ENCODE data around the gene METAP1. TPM values are rescaled to one million over a fixed set of nuclear protein-coding genes. Genes with fewer than 3 reads are reported as not detected.

The METAP1 gene
- total RNA-seq, 1 experiment from 2014 or later = 63.5 TPM

GRCh38 chr4:98946359-98946758 is 49.2 kb upstream of the METAP1 start:
- Mint-ChIP-seq H3K27ac (no peak overlapping the region), H3K36me3 (ENCODE audit: insufficient read depth in 1 of 3, low read depth in 3 of 3) (no peaks in the 10 kb centered on the region), H3K4me3 (no peak overlapping the region), H3K4me1 (no peaks in the 10 kb centered on the region), H3K9me3 (no peaks in the 10 kb centered on the region), H3K27me3 (ENCODE audit: low read depth) (no peaks in the 10 kb centered on the region; the same call in 1 of the 2 replicates)
- H4K91ac ChIP-seq (ENCODE audit: insufficient read length, low read depth, low read length) = no peak overlapping the region
- no peaks in the 10 kb centered on the region for H4K20me1 ChIP-seq (ENCODE audit: control insufficient read depth, insufficient read depth, insufficient read length)
- H4K8ac ChIP-seq (replicated peaks; ENCODE audit: insufficient read length, low read depth, low read length) = no peak overlapping the region
- no peak overlapping the region for H2BK15ac ChIP-seq (ENCODE audit: low read depth, low read length)
- no peak overlapping the region for H3T11ph ChIP-seq (ENCODE audit: low read length)
- no peak overlapping the region for H3K27ac ChIP-seq (ENCODE audit: insufficient read length, low read depth, low read length)
- no peak overlapping the region for H3K56ac ChIP-seq (ENCODE audit: insufficient read length, low read depth, low read length)
- H3K23me2 ChIP-seq (ENCODE audit: insufficient read length, low read depth, low read length, poor library complexity, severe bottlenecking) = no peaks in the 10 kb centered on the region
- no peak overlapping the region for H3K14ac ChIP-seq (ENCODE audit: insufficient read depth, low read length)
- H2AK5ac ChIP-seq (ENCODE audit: insufficient read length, low read length) = no peak overlapping the region
- H2BK5ac ChIP-seq (ENCODE audit: insufficient read length, low read length) = no peak overlapping the region
- no peak overlapping the region for H2AFZ ChIP-seq (ENCODE audit: low read length)
- no peak for DNase-seq
- H3K9me3 ChIP-seq (ENCODE audit: control insufficient read depth, low read depth, low read length) = no peaks in the 10 kb centered on the region
- WGBS (ENCODE audit: extremely low coverage, insufficient read length, low lambda C conversion rate) = no CpG with 5 or more reads among the region's 1 CpG
- no peak overlapping the region for H3K4ac ChIP-seq (ENCODE audit: low read depth, low read length)
- no peak overlapping the region for H3K23ac ChIP-seq (ENCODE audit: insufficient read length, low read depth, low read length)
- H3K18ac ChIP-seq (ENCODE audit: insufficient read length, low read depth, low read length) = no peak overlapping the region
- no peak overlapping the region for H2BK120ac ChIP-seq (ENCODE audit: low read depth, low read length, poor library complexity, severe bottlenecking)
- no peak overlapping the region for H3K9ac ChIP-seq (ENCODE audit: extremely low read depth, insufficient read length, low read length)
- no peaks in the 10 kb centered on the region for H3K4me1 ChIP-seq (ENCODE audit: insufficient read depth, low read length)
- TF ChIP-seq CTCF (conservative IDR thresholded peaks at IDR 0.05) = no peak
- no peaks in the 10 kb centered on the region for H3K27me3 ChIP-seq (ENCODE audit: insufficient read depth, low read length)
- H3K79me2 ChIP-seq (ENCODE audit: insufficient read depth, low read length) = no peaks in the 10 kb centered on the region
- no peak overlapping the region for H4K5ac ChIP-seq (ENCODE audit: insufficient read length, low read depth, low read length)
- H3K4me2 ChIP-seq (ENCODE audit: insufficient read depth, insufficient read length, low read length) = no peak overlapping the region
- no peak overlapping the region for H2BK12ac ChIP-seq (ENCODE audit: insufficient read length, low read depth, low read length)
- H3K79me1 ChIP-seq (ENCODE audit: insufficient read depth, low read depth, low read length, poor library complexity, severe bottlenecking) = no peaks in the 10 kb centered on the region
- H2BK20ac ChIP-seq (ENCODE audit: low read depth, low read length, poor library complexity, severe bottlenecking) = no peak overlapping the region
